HG02759 (cell line): ENCODE results near the gene TRAF3.
"Not testable (repeated sequence)": the region's sequence is repeated elsewhere in the genome, so short reads cannot be mapped to it uniquely, and the experiment has no call there.

Experiments used
- ATAC-seq: cut with Tn5 transposase; IDR thresholded peaks from one replicate; pipeline ENCODE4 v1.9.1; 2021; ENCODE audit warnings: mild to moderate bottlenecking, moderate library complexity; ENCODE audit not compliant: unreplicated experiment

TRAF3 gene

DNA sequence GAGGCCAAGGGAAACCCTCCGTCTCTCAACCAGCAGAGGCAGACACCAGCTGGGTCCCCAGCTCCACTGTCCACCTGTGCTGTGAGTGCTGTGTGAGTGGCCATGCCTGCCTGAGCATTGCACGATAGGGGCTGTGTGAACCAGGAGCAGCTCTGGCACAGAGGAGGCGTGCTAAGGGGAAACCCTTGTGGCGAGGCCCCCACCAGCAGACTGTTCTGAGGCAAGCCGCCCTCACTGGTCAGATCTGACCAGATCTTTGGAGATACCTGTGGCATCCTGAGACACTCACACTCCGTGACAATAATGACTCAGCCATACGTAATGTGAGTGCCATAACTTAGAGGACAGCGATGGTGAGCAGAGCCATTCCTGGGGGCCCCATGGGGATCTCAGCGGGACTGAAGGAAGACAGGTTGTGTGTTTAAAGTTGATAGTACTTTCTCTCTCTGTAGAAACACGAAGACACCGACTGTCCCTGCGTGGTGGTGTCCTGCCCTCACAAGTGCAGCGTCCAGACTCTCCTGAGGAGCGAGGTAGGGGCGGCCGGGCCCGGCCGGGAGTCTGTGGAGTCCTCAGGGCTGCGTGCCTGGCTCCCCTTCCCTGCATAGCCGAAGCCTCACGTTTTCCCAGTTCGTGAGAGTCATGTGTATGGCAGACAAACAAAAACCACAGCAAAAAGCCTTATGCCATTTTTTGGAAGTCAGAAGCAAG, 108.6 kb downstream of the TRAF3 start:
- no peak for ATAC-seq

DNA sequence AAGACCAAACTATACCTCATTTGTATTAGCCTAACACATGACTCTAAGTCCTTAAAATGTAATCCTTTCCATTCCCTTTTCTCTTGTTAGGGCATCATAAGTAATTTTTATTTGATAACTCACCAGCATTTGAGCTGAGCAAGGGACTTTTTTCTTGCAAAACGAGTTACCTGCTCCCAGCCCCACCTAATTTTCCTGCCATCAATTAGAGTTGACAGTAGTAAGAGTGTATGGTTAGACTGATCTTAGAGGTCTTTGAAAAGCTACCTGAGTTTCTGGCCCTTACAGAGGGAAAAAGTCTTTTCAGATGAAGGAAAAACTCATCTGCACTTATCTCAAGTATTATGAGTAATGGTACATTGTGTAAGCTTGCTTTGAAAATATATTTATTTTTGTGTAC, 111.5 kb downstream of the TRAF3 start:
- ATAC-seq, result no peak

DNA sequence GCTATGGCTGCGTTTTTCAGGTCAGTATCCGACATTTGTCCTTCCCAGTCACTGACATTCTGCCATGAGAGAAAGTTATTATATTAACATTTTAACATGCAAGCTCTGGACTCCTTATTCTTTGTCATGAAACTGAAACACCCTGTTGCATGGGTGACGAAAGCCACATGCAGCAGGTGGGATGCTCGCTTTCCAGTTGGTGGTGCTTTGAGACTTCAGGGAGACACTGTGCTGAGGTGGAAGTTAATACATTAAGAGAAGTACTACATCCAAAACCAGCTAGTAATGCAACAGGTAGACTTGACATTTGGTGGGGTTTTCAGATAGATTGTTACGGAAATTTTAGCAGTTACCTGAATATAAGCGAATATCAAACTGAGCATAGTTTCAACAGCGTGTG, 112.4 kb downstream of the TRAF3 start:
- ATAC-seq, result no peak

DNA sequence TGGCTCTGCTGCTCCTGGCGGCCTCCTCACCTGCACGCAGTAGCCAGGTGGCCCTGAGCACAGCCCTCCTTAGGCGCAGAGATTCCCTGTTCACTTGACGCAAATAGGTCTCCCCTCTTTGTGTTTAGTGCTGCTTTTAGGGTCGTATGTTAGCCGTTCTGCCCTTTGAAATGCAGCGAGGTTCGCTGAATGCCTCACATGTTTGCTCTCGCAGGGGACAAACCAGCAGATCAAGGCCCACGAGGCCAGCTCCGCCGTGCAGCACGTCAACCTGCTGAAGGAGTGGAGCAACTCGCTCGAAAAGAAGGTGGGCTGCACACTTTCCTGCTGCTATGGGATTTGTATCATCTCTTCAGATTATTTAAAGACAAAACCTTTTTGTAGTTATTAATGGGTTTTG, 113.9 kb downstream of the TRAF3 start:
- ATAC-seq, result no peak

DNA sequence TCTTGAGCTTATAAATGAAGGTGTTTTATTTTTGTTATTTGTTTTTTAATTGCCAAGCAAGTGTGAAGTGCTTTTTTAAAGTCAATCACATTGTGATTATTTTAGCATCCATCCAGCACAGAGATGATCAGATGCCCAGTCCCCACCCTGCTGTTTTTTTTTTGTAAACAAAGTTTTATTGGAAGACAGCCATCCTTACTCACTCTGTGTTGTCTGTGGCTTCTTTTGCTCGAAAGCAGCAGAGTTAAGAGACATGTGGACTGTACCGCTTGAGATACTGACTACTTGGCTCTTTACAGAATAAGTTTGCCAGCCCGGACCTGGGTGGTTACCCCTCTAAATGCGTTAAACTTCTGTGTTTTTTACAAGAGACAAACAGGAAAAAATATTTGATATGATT, 114.3 kb downstream of the TRAF3 start:
- ATAC-seq, result no peak

DNA sequence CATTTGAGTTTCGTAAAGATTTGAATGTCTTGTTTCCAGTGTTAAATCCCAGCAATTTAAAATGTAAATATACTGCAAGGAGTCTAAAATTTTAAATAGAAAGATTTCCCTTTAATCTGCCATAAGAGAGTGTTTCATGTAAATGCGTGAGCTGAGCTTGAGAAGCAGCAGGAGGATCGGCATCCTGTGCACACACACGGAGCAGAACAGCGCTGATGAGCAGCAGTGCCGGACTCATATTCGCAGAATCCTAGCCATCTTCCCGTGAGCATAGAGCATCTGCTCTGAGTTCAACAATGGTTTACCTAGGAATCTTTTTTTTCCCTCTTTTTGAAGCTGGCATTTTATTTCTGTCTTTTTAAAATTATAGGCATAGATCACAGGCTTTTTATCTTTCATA, 115.4 kb downstream of the TRAF3 start:
- no peak for ATAC-seq

DNA sequence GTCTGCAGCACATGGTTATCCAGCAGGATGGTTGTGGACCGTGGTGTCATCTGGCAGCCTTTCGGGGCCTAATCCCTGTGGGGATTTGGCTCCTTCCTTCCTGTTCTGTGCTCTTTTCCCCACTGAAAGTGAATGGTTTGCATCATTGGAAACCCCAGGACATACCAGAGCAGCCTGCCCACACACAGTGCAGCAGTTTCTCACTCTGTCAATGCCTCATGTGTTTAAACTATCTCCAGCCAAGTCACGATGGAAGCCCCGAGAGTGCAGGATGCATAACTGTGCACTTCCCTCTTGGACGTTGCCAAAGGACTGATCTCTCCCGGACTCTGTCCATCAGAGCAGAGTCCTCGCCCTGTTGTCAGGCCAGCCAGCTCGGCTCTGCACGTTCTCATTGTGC, 116.2 kb downstream of the TRAF3 start:
- no peak for ATAC-seq

DNA sequence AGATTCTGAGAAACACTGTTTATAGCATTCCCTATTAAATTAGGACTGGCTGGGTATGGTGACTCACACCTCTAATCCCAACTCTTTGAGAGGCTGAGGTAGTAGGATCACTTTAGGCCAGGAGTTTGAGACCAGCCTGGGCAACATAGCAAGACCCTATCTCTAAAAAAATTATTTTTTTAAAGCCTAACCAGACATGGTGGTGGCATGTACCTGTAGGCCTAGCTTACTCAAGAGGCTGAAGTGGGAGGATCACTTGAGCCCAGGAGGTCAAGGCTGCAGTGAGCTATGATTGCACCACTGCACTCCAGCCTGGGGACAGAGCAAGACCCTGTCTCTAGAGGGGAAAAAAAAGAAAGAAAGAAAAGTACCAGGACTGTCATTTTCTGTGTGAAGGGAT, 119.5 kb downstream of the TRAF3 start:
- ATAC-seq, result not testable (repeated sequence)

DNA sequence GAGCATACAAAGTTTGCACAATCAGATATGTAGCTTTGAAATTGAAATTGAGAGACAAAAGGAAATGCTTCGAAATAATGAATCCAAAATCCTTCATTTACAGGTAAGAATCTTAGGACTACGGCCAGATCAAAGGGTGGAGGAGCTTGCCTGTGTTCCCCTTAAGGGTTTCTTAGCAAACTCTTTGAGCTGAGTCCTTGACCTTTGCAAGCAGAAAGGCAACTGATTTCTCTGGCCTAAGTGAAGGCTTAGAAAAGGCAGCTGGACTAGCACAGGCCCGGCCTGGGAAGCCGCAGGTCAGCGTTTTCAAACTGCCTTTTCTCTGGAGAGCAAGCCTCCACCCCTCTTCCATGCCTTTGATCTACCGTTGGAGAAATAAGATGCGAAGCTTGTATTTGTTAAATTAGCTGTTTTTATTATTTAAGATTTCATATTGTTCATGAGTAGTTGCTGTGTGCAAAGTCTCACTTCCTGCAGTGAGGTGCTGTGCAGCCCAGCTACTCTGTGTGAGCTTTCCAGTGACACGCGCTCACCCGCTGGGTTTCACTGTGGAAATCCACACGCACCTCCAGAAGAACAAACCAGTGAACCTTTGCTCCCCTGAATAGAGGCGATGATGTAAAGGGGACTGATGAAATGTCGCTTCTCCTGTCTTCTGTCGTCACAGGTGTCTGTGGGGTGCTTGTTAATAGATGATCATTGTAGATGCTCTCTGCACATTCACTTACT, 120.2 kb downstream of the TRAF3 start:
- ATAC-seq, result no peak

DNA sequence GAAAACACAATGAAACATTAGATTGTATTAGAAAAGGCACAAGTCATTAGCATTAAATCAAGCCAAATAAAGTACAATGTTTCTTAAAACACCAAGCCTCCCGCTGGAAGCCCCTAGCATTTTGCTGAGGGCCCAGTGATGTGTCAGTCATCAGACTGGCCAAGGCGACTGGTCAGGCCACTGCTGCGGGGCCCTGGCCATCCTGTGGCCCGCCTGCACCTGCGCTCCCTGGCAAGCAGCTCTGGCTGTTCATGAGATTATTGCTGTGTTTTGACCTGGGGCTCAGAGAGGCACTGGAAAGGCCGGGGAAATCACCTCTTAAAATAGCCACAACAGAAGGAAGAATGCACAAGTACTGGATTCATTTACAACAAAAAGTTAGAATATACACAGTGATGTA, 121.0 kb downstream of the TRAF3 start:
- ATAC-seq, result no peak

DNA sequence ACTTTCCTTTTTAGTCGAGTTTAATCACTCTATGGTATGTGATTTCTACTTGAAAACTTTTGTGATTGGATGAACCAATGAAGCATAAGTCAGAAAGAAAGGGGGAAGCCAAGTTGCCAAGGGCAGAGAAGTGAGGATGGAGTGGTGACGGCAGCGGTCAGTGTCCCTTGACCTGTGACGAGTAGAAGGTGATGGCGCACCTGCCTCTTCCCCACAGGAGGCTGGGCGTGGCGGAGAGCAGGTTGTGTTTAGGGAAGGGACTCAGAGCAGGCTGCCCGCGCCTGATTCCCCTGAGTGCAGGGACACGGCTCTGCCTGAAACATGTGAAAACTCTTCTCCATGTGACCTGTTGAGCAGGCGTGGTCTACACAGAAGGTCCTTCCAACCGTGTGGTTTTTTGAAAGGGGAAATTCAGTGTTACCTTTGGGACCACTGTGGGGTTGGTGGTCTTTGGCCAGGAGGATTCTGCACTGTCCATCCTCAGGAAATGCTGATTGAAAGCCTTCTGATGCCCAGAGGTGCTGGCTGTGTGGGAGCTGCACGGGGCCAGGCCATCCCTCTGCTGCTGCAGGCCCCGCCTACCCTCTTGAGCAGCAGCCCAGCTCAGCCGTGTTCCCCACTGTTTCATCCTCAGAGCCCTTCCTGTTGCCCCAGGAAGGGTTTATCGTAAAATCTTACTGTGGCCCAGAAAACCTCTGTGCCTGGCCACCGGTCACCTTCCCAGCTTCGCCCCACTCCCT, 121.7 kb downstream of the TRAF3 start:
- ATAC-seq, result no peak

DNA sequence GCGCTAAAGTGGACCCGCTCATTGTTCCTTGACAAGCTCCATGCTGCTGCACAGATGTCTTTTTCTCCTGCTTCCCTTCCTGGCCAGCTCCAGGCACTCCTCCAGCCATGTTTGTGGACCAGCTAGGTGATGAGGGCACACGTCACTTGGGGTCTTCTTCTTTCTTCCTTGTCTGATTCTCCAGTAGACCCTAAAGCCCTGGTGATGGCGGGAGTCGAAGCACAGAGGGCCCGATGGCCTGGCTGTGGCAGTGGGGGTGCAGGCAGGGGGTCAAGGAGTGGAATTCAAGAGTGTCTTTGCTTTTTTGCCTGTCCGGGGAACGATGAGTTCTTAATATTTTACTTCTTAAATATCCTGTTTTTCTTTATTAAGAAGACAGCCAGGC, 122.3 kb downstream of the TRAF3 start:
- no peak for ATAC-seq

DNA sequence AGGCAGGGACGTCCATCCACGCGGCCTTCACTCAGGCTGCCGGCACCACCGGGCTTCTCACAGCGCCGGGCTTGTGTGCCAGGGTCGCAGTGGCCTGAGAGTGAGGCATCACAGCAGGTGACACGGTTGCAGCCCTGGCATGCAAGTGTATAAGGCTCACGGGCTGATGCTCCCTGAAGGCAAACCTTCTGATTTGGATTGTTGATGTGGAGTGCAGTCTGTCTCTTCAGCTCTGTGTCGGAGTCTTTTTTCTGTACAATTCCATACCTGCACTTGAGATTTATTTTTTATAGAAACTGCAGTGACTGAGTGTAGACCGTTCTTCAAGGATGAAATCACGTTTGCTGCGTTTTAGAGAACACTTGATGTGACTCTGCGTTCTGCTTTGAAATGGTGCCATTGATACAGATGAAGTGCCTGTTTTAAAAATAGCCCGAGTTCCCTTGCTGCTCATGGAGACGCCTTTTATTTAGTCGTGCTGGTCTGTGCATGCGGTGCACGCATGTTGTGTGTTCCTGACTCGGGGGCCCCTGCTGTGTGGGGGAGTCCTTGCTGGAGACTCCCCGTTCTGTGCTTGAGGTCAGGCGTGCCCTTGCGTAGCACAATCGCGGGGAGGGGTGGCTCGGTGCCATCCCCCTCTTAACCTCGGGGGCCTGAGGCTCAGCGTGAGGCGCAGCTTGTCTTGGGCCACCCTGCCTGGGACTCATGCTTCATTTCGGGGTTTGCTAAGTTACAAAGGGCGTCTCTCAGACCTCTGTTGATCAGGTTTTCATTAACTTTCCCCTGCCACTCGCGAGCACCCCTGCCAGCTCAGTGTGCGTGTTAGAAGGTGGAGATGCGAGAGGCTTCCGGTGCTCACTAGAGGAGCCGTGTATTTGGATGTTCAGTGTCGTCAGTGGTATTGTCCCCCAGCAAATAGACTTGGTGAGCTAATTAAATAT, 123.7 kb downstream of the TRAF3 start:
- peak; percentile 68 for ATAC-seq

DNA sequence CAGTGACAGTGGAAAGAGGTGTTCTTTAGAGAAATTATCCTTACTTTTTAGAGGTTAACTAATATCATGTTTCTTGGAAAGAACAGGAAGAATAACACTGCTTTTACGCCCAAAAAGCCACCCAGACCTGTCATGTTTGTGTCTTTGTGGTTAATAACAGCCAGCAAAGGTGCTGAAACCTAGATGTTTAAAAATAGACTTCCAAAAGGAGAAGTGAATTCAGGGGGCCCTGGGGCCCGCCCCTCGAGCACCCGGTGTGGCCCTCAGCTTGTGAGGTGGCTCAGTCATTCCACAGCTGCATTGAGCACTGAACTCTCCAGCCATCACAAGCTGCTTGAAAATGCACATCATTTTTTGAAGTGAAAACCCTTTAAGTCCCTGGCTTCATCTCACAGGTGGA, 124.4 kb downstream of the TRAF3 start:
- ATAC-seq, result peak; percentile 84

DNA sequence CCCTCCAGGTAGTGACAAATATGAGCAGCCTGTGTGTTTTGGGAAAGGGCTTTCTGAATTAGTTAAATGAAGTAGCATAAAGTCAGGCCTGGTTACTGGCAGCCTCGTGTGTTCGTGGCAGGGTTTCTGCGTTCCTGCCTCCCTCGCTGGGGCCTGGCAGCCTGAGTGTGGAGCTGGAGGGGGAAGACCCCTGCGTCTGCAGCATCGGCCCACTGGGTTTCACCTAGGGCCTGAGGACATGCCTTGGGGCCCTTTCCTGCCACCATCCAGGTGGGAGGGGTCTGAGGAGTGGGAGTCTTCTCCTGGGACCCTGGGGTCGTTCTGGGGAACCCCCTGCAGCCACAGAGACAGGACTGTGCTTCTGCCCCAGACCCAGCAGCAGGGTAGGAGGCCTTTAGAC, 124.8 kb downstream of the TRAF3 start:
- ATAC-seq, result peak; percentile 15

DNA sequence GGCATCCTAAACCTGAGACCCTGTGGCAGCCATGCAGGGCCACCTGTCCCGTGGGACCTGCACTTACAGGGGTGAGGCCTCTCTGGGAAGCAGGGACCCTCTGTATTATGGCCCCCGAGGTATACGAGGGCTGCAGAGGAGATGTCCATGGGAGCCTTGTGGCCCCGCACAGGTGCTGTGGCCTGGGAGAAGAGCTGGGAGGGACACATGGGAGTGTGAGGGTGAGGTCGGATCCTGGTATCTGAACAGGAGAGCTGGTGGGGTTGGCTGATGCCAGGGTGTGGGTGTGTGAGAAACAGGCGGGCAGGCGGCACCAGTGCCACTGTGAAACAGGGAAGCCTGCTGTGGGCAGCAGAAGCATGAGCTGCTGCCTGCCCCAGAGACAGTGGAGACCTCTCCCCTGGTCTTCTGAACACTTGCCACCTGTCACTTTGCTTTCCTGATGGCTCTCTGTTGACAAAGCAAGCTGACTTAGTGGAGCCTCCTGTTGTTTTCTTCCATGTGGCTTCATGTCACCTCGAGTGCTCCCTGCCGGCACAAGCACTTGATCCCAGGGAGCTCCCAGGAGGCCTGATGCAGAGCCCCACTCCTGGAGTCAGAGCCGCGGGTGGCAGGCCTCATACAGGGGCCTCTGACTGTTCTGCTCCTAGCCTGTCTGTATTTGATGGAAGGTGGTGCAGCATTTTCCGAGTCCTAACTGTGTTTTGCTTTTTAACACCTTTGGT, 125.4 kb downstream of the TRAF3 start:
- ATAC-seq, result no peak

DNA sequence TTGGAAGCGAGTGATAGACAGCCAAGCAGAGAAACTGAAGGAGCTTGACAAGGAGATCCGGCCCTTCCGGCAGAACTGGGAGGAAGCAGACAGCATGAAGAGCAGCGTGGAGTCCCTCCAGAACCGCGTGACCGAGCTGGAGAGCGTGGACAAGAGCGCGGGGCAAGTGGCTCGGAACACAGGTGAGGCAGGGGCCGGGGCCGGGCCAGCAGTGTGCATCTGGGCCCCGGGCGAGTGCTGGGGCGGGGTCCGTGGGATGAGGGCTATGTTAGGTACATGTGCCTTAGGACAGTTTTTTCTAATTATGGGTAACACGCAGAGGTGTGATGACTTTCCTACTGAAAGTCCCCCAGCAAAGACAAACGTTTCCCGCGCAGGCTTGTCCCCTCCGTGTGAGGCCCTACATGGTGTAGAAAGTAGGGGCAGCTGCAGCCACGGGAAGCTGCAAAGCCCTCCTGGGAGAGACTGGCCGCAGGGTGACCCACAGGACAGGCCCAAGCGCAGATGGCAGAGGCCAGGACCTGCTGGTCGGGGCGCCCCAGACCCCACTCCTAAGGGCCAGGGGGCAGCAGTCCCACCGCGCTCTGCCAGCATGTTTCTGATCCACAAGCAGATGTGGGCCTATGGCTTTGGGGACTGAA, 126.1 kb downstream of the TRAF3 start:
- ATAC-seq, result no peak

DNA sequence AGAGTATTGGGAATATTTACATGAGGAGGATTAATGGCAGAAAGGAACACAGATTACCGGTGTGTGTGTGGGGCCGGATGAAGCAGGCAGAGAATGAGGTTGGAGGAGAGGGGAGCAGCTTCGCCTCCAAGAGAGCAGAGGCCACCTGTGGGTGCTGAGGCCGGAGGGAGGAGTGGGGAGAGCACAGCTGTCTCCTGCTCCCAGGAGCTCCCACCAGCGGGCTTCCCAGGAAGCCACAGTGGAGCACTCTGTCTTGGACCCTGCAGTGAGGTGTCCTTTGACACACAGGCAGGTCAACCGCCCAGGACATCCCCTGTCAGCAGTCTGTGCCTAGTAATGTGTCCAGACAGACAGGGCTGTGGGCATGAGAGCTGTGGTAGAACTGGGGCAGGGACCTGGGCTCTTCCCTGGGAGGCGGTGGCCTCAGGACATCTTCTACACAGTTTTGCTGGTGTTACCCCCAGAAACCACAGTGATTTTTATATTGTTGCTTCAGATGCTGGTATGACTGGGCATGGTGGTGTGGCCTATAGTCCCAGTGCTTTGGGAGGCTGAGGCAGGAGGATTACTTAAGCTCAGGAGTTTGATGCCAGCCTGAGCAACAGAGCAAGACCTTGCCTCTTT, 126.8 kb downstream of the TRAF3 start:
- no peak for ATAC-seq
